Measurements from ENCODE around the gene CTCFL. TPM values are rescaled to one million over a fixed set of nuclear protein-coding genes. Genes with fewer than 3 reads are reported as not detected.

The CTCFL gene
- total and polyA plus RNA-seq, 2 of the 8 experiments (the other 6 are each of a cell fraction or from before 2014, with no cell fraction given) = 0.30 to 0.80 TPM

- H3K27ac ChIP-seq (ENCODE audit: low read depth, low read length) = no peak overlapping the region
- H2BK15ac ChIP-seq (ENCODE audit: low read length) = no peak overlapping the region
- H4K20me1 ChIP-seq (replicated peaks in 1 of 2; ENCODE audit: control insufficient read depth in 1 of 2, insufficient read depth in 2 of 2, low read length in 2 of 2) = no peaks in the 10 kb centered on the region
- no peaks in the 10 kb centered on the region for H3K79me2 ChIP-seq (ENCODE audit: control insufficient read depth in 1 of 2, insufficient read depth in 2 of 2, low read length in 2 of 2)
- no peak overlapping the region for H3K9ac ChIP-seq (replicated peaks in 1 of 4; ENCODE audit: extremely low read depth in 1 of 4, low read depth in 3 of 4, low read length in 3 of 4)
- H4K5ac ChIP-seq (ENCODE audit: insufficient read length, low read depth, low read length) = no peak overlapping the region
- H2BK120ac ChIP-seq (replicated peaks; ENCODE audit: low read depth, low read length) = no peak overlapping the region
- no peak overlapping the region for H2BK5ac ChIP-seq (ENCODE audit: low read depth, low read length)
- no peak overlapping the region for H2BK12ac ChIP-seq (ENCODE audit: low read depth, low read length)
- no peak overlapping the region for H3K23ac ChIP-seq (ENCODE audit: insufficient read length)
- H4K91ac ChIP-seq (replicated peaks; ENCODE audit: insufficient read length, low read length) = no peak overlapping the region
- no peak overlapping the region for H3K56ac ChIP-seq (replicated peaks; ENCODE audit: insufficient read length, low read depth, low read length)
- H3K18ac ChIP-seq (ENCODE audit: extremely low read depth, low read length) = no peak overlapping the region
- CTCF ChIA-PET (ENCODE audit: partially characterized antibody) = interaction anchor here (1.6 kb wide), 1 partner anchor 17 kb away, joined by 4 read pairs; the partner anchor contains the start of gene PCK1
- FAIRE-seq (no peak), DNase-seq (ENCODE audit: low read depth in 1 of 2, low spot score in 2 of 2) (no peak)
- H4K8ac ChIP-seq (ENCODE audit: extremely low read depth, insufficient read depth, low read length) = no peak overlapping the region
- 73% methylated on average over 2 of the region's 2 CpGs; no CpG with 5 or more reads in 1 of the 2 experiments for WGBS, 2 experiments (ENCODE audit: extremely low coverage in 1 of 2, insufficient coverage in 1 of 2, insufficient read length in 1 of 2, insufficient replicate concordance in 2 of 2, low coverage in 1 of 2, low lambda C conversion rate in 2 of 2, missing lambda C conversion rate in 1 of 2)
- no peak overlapping the region for H3K14ac ChIP-seq (ENCODE audit: insufficient read length)
- no peak overlapping the region for H3K4me2 ChIP-seq (ENCODE audit: insufficient read depth in 1 of 2, low read depth in 2 of 2, low read length in 2 of 2)
- peaks cover 2% of the 10 kb centered on the region; the same call in 1 of the 2 replicates for H3K23me2 ChIP-seq (ENCODE audit: low read depth, low read length)
- H3K36me3 ChIP-seq (ENCODE audit: control insufficient read depth in 2 of 4, insufficient read depth in 4 of 4, low read length in 3 of 4) = no peaks in the 10 kb centered on the region
- H2BK20ac ChIP-seq (ENCODE audit: low read length) = no peak overlapping the region
- H3K4me1 ChIP-seq (replicated peaks in 1 of 4; ENCODE audit: control insufficient read depth in 3 of 4, insufficient read depth in 4 of 4, low read length in 3 of 4) = no peaks in the 10 kb centered on the region
- no peak overlapping the region for H3K4ac ChIP-seq (replicated peaks; ENCODE audit: insufficient read length, low read depth, low read length)
- POLR2A ChIA-PET (ENCODE audit: partially characterized antibody) = no interaction called here
- H3K79me1 ChIP-seq (ENCODE audit: low read depth, low read length) = no peaks in the 10 kb centered on the region
- no peaks in the 10 kb centered on the region for H3K27me3 ChIP-seq (replicated peaks in 1 of 4; ENCODE audit: control insufficient read depth in 3 of 4, extremely low read depth in 1 of 4, insufficient read depth in 3 of 4, low read length in 3 of 4)
- no peaks in the 10 kb centered on the region for H3K9me3 ChIP-seq (ENCODE audit: insufficient read depth in 2 of 2, low read depth in 1 of 2, low read length in 1 of 2)
- no peak for TF ChIP-seq CTBP2 (IDR thresholded peaks at IDR 0.05; ENCODE audit: borderline replicate concordance, insufficient read depth, insufficient read length, low read length)
- TF ChIP-seq CBX8 (IDR thresholded peaks at IDR 0.05; ENCODE audit: borderline replicate concordance, low read depth, low read length) = no peak
- no peak for TF ChIP-seq MAX (IDR thresholded peaks at IDR 0.05)
- TF ChIP-seq USF2 (IDR thresholded peaks at IDR 0.05; ENCODE audit: low read length) = no peak
- TF ChIP-seq KDM1A (IDR thresholded peaks at IDR 0.05; ENCODE audit: borderline replicate concordance, low read length) = no peak
- no peak for TF ChIP-seq ATF2 (IDR thresholded peaks at IDR 0.05; ENCODE audit: low read length)
- TF ChIP-seq RNF2 (IDR thresholded peaks at IDR 0.05; ENCODE audit: borderline replicate concordance, low read depth, low read length, missing control alignments, poor library complexity, severe bottlenecking) = no peak
- TF ChIP-seq POU5F1 (IDR thresholded peaks at IDR 0.05; ENCODE audit: low read depth, low read length) = no peak
- no peak for TF ChIP-seq NANOG (IDR thresholded peaks at IDR 0.05; ENCODE audit: insufficient read depth, low read depth, low read length, poor library complexity, severe bottlenecking)
- no peak overlapping the region for H3K4me3 ChIP-seq (ENCODE audit: extremely low read depth in 1 of 4, insufficient read depth in 2 of 4, low read depth in 3 of 4, low read length in 4 of 4)
- H2AFZ ChIP-seq (ENCODE audit: low read length) = no peak overlapping the region
- no peak overlapping the region for H2AK5ac ChIP-seq (ENCODE audit: low read depth, low read length)
These were observed 18.8 kb upstream of the CTCFL start for GRCh38 chr20:57543754-57544153.

Measured in H1 (cell line).